GM23338 (cell line): ENCODE results near the gene TCP11L1.

Experiments
- CREB1 ChIP-seq: fragments of 250-450 bp; sonication (Bioruptor Pico); IDR thresholded peaks from 2 replicates; pipeline ENCODE4 v1.5.0; 2020; ENCODE audit warnings: low read depth, mild to moderate bottlenecking, moderate library complexity
- ETS1 ChIP-seq: IDR thresholded peaks from 2 replicates; pipeline ENCODE4 v1.6.1; 2016; ENCODE audit warnings: antibody characterized with exemption
- EZH2 ChIP-seq: fragments of 200-600 bp; sonication (generic); IDR thresholded peaks from one replicate; pipeline ENCODE4 v1.8.0; 2017; ENCODE audit warnings: antibody characterized with exemption, mild to moderate bottlenecking, low read depth; ENCODE audit not compliant: unreplicated experiment
- EZH2phosphoT487 ChIP-seq: fragments of 200-600 bp; sonication (generic); IDR thresholded peaks from one replicate; pipeline ENCODE4 v1.8.1; 2018; ENCODE audit warnings: antibody characterized with exemption; ENCODE audit not compliant: unreplicated experiment
- NANOG ChIP-seq: IDR thresholded peaks from 2 replicates; pipeline ENCODE4 v1.6.1; 2016; ENCODE audit warnings: antibody characterized with exemption, borderline replicate concordance
- POLR2AphosphoS5 ChIP-seq: IDR thresholded peaks from 2 replicates; pipeline ENCODE4 v1.6.1; 2016; ENCODE audit warnings: antibody characterized with exemption, low read depth
- STAT1 ChIP-seq: IDR thresholded peaks from one replicate; pipeline ENCODE4 v1.6.1; 2016; ENCODE audit warnings: antibody characterized with exemption; ENCODE audit not compliant: unreplicated experiment
- ZNF114 ChIP-seq: fragments of 250-450 bp; sonication (Bioruptor Pico); IDR thresholded peaks from 2 replicates; pipeline ENCODE4 v1.5.0; 2020; ENCODE audit warnings: mild to moderate bottlenecking, moderate library complexity
- TF ChIP-seq, protein P1 (sequence below), 2 experiments: fragments of 200-600 bp in 1 of 2; sonication (generic) in 1 of 2; conservative IDR thresholded peaks; 2 replicates each; pipeline versions ENCODE4 v1.5.1 to v1.6.1; 2016 to 2017; ENCODE audit warnings: antibody characterized with exemption in 2 of 2, low read depth in 2 of 2, mild to moderate bottlenecking in 2 of 2, moderate library complexity in 1 of 2

DNA sequence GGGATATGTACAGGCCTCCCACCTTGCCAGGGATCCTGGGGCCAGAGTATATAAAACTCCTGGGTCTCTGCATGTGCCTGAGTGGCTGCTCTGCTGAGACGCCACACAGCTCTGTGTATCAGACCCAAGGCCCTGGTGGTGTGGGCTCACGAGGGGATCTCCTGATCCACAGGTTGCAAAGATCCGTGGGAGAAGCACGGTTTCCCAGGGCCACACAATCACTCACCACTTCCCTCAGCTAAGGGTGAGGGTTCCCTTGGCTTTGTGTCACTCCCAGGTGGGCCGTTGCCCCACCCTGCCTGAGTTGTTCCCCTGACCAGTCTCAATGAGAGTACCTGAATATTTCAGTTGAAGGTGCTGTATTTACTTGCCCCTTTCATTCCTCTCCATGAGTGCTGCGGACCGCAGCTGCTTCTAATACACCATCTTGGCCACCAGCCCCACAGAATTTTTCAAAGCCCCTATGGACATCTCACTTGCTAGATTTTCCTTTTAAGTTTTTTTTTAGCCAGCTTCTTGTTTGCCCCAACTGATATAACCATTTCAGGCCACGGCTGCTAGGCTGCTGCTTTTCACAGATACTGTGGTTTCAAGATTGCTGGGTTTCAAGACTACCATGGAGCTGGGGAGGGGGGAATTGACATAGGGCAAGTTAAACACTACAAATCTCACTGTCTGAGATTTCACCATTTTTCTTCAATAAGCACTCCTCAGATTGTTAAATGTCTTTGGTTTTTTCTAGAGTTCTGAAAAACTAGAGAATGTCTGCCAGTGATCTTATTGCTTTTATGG lies 37.4 kb upstream of the TCP11L1 start:
- TF ChIP-seq, protein P1, sequence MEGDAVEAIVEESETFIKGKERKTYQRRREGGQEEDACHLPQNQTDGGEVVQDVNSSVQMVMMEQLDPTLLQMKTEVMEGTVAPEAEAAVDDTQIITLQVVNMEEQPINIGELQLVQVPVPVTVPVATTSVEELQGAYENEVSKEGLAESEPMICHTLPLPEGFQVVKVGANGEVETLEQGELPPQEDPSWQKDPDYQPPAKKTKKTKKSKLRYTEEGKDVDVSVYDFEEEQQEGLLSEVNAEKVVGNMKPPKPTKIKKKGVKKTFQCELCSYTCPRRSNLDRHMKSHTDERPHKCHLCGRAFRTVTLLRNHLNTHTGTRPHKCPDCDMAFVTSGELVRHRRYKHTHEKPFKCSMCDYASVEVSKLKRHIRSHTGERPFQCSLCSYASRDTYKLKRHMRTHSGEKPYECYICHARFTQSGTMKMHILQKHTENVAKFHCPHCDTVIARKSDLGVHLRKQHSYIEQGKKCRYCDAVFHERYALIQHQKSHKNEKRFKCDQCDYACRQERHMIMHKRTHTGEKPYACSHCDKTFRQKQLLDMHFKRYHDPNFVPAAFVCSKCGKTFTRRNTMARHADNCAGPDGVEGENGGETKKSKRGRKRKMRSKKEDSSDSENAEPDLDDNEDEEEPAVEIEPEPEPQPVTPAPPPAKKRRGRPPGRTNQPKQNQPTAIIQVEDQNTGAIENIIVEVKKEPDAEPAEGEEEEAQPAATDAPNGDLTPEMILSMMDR (conservative IDR thresholded peaks at IDR 0.05; ENCODE audit: low read depth in 2 of 2): no peak
- TF ChIP-seq EZH2 (no peak), POLR2AphosphoS5 (no peak), ETS1 (no peak), EZH2phosphoT487 (no peak), STAT1 (no peak), NANOG (no peak), CREB1 (no peak), ZNF114 (CRISPR knock-in tag) (no peak)
